Subcutaneous adipose tissue (tissue), 4 donors: Measurements from ENCODE around the gene DLGAP4. TPM values are rescaled to one million over a fixed set of nuclear protein-coding genes. Genes with fewer than 3 reads are reported as not detected.

Experiments used
- total RNA-seq, 4 donors: library from RNA; depleted of rRNA; stranded (reverse); fragments of >200 nt; gene quantifications; one replicate each; pipeline ENCODE4 v1.1.0, GENCODE V29; 2016
- TF ChIP-seq, protein P1 (sequence below): fragments of 450-650 bp; IDR thresholded peaks from one replicate; pipeline ENCODE4 v1.5.1; 2016; ENCODE audit warnings: low read depth, mild to moderate bottlenecking, control low read depth, antibody characterized with exemption, moderate library complexity

Gene DLGAP4
- total RNA-seq, 4 donors from 2014 or later: 25.8 to 47.4 (median 38.9) TPM

DNA sequence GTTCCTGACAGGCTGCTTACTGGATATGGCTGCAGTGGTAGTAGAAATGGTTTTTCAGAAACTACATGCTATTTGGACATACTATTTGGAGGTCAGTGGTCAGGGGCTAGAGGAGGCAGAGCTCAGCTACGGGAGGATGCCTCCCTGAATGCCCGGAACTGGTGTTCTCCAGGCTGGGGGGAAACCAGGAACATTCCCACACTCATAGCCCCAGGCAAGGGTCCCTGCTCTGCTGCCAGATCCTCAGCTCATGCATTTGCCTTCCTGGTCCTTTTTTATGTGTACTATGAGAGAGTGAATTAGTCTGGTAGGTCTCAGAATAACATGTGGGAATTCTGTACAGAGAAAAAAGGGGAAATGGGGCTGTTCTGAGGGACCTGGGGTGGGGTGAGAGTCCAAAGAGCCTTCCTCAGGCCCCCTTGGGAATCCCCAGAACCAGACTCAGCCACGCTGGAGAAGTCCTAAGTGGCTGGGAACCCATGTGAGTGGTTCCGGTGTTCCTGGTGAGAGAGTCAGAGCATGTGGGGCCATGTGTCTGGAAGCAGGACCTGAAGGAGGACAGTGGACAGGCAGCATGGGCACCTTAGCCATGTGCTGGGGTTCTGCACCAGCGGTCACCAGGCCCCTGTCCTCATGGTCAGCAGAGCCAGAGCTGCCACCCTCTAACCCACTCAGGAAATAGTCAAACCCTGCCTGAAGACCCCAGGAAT lies 177.2 kb downstream of the DLGAP4 start:
- TF ChIP-seq, protein P1, sequence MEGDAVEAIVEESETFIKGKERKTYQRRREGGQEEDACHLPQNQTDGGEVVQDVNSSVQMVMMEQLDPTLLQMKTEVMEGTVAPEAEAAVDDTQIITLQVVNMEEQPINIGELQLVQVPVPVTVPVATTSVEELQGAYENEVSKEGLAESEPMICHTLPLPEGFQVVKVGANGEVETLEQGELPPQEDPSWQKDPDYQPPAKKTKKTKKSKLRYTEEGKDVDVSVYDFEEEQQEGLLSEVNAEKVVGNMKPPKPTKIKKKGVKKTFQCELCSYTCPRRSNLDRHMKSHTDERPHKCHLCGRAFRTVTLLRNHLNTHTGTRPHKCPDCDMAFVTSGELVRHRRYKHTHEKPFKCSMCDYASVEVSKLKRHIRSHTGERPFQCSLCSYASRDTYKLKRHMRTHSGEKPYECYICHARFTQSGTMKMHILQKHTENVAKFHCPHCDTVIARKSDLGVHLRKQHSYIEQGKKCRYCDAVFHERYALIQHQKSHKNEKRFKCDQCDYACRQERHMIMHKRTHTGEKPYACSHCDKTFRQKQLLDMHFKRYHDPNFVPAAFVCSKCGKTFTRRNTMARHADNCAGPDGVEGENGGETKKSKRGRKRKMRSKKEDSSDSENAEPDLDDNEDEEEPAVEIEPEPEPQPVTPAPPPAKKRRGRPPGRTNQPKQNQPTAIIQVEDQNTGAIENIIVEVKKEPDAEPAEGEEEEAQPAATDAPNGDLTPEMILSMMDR: no peak

DNA sequence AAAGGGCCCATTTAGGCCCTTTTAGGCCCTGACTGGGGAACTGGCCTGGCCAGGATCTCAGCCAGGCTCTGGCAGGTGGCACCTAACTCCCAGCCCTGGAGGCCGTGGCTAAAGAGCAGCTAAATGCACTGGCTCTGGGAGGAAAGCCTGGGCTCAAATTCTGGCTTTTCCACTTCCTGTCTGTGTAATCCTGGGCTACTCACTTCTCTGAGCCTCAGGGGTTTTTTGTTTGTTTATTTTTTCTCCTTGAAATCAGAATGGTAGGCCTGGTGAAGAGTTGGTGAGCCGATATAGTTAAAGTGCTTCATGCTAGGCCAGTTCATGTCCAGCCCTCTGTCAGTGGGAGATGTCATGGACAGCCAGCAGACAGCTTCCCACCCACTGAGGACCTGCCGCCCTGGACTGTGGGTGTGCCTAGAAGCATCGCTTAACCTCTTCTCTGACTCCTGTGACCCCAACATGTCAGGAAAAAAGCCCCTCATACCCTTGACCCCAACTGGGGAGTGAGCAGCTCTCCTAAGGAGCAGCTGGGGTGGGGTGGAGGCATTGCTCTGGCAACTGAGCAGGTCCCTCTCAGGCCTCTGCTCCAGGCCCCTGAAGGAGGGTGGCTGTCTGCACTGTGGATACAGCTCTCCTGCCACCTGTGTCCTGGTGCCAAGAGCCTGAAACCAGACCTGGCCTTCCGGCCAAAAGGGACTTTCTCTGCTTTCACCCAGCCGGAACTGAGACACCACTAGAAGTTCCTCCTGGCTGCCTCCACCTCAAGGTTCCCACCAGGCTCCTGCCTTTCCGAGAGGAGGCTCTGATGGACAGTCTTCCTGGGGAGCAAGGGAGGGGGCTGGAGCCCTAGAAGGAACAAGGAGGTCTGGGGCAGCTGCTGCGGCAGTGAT lies 178.0 kb downstream of the DLGAP4 start:
- TF ChIP-seq, protein P1: no peak

DNA sequence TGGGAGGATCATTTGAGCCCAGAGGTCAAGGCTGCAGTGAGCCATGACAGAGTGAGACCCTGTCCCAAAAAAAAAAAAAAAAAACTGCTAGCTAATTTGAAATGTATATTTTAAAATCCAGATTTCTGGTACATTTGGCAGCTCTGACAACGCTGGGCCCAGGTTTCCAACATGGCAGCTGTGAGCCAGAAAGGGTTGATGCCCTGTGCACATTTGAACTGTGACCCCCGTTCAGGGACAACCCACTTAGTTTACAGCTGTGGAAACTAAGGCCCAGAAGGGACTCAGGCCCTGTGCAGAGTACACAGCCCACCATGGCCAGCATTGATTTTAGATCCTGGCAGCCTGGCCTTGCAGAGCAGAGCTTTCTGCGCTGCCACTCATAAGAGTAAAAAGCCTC lies 179.1 kb downstream of the DLGAP4 start:
- TF ChIP-seq, protein P1: no peak

DNA sequence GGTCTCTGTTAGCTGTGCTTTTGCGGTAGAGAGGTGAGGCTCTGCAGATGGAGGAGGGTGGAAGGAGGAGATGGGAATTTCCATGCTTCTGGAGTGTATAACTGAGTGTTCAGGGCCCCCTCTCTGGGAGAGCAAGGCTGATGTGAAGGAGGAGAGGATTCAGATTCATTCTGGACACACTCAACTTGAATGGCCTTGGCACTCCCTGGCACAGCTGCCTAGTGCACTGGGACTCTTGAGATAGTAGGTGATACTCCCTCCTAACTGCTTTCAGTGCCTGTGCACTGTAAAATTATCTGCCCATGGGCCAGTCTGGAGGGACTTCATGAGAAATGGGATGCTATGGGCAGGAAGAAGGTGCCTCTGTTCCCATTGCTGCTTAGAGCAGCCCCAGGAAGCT lies 180.9 kb downstream of the DLGAP4 start:
- TF ChIP-seq, protein P1: no peak

DNA sequence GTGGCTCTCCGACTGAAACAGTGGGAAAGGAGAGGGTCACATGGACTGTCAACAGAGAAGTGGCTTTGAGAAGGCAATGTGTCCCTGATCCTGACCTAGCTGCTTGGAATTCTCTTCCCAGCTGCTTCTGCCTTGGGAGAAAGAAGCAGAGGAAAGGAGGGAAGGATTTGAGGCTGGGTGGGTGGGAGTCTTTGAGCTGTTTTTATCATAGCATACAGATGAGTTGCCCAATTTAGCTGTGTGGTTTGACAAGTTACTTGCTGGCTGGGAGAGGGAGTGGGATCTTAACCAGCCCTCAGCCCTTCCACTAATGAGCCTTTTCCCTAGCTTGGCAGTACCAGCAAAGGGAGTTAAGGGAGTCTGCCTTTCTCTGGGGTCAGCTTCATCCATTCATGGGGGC lies 184.1 kb downstream of the DLGAP4 start:
- TF ChIP-seq, protein P1: no peak

DNA sequence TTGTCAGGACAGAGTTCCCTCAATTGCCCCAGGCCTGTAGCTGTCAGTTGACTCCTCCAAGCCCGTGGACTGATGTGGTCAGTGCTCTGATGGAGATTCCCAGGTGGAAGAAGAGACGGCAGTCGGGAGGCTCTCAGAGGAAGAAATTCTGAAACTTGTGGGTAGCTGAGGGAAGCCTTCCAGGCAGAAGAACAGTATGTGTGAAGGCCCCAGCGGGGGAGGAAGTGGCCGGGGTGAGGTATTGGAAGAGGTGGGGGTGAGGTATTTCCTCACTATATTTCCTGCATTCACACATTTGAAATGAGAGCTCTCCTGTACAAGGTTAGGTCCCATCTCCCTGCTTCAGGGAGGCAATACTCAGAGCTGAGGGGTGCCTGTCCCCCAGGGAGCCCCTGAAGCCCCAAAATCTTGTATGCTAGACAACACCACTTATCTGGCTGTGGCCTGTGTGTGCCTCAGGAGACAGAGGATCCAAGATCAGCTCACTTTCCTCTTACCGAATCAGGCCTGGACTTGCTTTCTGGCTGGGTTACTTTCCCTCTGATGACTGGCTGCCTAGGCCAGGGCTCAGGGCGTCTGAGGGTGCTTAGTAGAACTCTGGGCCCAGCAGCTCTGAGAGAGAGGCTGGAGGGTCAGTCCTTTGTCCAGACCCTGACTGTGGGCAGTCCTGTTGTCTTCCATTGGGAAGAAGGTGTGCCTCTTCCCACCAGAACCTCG lies 185.9 kb downstream of the DLGAP4 start:
- TF ChIP-seq, protein P1: no peak
